Limb (tissue), 2 donors: ENCODE data around the gene DLG2.
"Not testable (repeated sequence)": the region's sequence is repeated elsewhere in the genome, so short reads cannot be mapped to it uniquely, and the experiment has no call there.

Experiments
- DNase-seq, 2 donors: peaks; one replicate each; pipeline ENCODE4 v3.0.0-alpha.2; 2016; ENCODE audit errors: extremely low spot score in 2 of 2

DLG2 gene

DNA sequence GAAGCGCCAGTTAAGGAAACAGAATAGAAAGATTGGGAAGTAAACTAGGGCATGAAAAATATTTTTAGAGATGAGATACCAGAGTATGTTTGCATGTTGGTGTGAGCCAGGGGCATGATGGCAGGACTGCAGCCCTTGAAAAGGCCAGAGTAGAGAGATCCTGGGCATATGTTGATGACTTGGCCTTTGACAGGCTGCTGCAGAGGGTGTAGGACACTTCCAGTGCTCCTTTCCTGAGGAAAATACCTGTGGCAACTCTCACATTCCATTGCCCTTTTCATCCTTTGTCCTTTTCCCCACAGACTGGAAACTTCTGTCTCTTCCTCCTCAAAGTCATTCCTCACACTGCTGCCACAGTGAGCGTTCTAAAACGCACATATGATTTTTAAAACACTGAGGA, 2190.3 kb downstream of the DLG2 start:
- no peak for DNase-seq

GRCh38 chr11:83434812-83435211, 2192.3 kb downstream of the DLG2 start:
- DNase-seq = not testable (repeated sequence)

- DNase-seq = no peak
These were observed 2199.2 kb downstream of the DLG2 start for GRCh38 chr11:83427943-83428342.

DNA sequence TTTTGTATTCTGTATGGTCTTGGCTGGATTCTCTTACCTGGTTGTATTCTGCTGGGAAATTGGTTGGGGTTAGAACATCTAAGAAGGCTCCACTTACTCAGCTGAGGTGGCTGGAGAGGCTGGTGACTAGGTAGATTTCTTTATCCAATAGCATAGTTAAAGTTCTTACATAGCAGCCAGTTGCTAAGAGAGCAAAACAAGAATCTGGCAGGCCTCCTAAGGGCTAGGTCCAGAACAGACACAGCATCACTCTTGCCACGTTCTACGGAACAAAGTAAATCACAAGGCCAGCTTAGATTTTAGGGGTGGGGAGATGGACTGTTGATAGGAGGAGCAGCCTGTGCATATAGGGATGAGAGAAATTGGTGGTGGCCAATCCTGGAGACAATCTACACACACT, 2199.6 kb downstream of the DLG2 start:
- peak in 1 of 2 donors; percentile 43 for DNase-seq

DNA sequence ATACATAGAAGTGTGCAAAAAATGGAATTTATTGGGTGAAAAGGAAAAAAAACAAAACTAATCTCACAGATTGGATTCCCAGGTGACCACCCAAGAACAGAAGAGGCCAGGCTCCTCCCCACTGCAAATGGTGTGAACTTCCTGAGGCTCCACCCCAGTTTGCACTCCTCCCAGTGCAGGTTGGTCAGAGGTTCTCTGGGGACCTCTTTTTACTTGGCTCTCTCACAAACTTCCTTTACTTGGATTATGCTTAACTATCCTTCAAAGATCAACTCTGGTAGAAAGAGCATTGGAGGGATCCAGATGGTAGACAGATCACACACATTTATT, 2202.0 kb downstream of the DLG2 start:
- DNase-seq = no peak

- no peak for DNase-seq
These were observed 2202.6 kb downstream of the DLG2 start for GRCh38 chr11:83424376-83425136.

DNA sequence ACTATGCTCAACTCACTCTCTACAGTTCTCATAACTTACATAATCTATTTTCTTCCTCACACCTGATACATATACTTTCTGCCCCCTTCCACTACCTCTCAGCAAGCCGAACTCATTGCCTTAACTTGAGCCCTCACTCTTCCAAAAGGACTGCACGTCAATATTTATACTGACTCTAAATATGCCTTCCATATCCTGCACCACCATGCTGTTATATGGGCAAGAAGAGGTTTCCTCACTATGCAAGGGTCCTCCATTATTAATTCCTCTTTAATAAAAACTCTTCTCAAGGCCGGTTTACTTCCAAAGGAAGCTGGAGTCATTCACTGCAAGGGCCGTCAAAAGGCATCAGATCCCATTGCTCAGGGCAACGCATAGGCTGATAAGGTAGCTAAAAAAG, 2204.5 kb downstream of the DLG2 start:
- not testable (repeated sequence) for DNase-seq

DNA sequence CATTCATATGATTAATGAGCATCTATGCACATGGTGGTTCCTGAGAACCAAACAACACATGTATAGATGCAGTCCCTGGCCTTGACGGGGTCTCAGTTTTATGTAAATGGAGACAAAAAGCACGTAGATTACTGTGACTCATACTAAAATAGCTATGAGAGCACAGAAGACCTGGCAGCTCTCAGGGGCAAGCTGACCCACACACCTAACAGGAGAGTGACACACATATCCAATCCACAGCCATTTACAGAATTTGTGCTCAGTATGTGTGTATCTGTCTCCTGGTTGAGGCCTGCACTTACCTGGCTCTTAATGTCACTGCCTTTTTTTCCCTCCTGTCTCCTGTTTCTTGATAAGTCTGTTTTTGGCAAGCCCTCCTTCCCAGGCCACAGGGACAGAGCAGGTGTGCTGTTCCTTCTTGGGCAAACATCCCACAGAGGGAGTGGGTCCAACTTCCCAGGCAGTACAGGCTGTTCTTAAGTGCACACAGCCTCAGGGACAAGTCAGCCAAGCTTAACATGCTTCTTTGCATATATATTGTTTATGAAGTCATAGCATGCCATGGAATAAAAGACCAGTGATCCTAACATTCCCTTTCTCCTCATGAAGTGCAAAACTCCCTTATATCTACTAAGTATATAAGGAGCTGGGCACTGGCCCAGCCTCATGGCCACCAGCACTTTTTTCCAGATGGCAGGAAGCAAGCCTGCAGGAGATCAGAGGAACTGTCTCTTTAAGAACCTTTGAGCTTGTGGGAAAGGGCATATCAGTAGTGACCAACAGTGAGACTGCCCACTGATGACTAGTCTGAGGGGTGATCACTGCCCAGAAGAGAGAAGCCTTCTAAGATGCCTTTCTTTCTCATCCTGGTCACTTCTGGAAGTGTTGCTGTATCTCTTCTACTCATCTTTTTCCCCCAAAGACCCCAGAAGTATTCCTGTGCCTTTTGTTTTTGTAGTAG, 2216.3 kb downstream of the DLG2 start:
- no peak for DNase-seq

DNA sequence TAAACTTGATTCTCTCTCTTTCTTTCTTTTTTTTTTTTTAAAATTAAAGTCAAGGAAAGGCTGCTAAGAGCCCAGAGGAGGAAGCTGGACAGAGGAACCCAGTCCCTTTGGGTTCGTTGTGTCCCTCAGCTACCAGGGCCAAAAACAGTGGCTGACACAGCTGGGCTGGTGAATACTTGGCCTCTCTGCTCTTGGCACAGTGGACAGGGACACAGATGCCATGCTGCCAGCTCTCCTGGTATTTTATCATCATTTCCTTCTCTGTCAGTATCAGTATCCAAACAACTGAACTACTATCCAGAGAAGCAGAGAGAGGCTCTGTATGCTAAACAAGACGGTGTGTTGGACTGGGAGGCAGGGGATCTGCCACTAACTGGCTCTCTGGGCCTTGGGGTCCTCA, 2217.3 kb downstream of the DLG2 start:
- DNase-seq = no peak

DNA sequence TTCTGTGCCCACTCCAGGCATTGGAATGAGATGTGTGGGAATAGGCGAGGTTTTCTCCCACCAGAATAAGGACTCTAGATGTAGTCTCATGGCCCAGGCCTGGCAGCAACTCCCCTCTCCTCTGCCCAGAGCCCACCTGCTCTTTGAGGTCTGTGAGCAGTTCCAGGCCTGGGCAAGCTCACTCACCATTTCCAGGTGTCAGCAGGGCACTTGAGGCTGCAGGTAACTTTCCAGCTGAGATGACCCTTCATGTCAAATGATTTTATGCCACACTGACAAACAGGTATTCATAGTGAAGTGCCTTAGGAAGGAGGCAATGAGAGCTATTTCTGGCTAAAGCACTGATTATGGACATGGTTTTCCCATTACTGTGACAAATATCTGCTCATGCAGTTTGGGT, 2217.7 kb downstream of the DLG2 start:
- no peak for DNase-seq

GRCh38 chr11:83408946-83409345, 2218.2 kb downstream of the DLG2 start:
- DNase-seq = no peak
